Measurements from ENCODE around the gene CLEC1A.

The CLEC1A gene

GRCh38 chr12:10122689-10123088 is 23.9 kb upstream of the CLEC1A start:
- no peak overlapping the region for H2BK120ac ChIP-seq (ENCODE audit: low read depth, low read length)
- no peaks in the 10 kb centered on the region for H3K79me2 ChIP-seq (ENCODE audit: control insufficient read depth, insufficient read depth, low read length)
- H3K23ac ChIP-seq (ENCODE audit: low read length), result no peak overlapping the region
- H3K4me1 ChIP-seq (ENCODE audit: control insufficient read depth, low read depth, low read length), result no peaks in the 10 kb centered on the region
- no peaks in the 10 kb centered on the region for H3K79me1 ChIP-seq (ENCODE audit: low read length)
- no peak overlapping the region for H3K27ac ChIP-seq (ENCODE audit: low read depth, low read length)
- H3K4me3 ChIP-seq (ENCODE audit: low read length), result no peak overlapping the region
- no peak overlapping the region for H3K56ac ChIP-seq (ENCODE audit: low read length)
- H2AK5ac ChIP-seq (ENCODE audit: low read length), result no peak overlapping the region
- H3K36me3 ChIP-seq (ENCODE audit: control insufficient read depth, insufficient read depth, low read length), result no peaks in the 10 kb centered on the region
- H2BK5ac ChIP-seq (ENCODE audit: low read length), result no peak overlapping the region
- no peak for DNase-seq
- no peak overlapping the region for H4K5ac ChIP-seq (ENCODE audit: low read length)
- WGBS (ENCODE audit: extremely low coverage, insufficient coverage, low lambda C conversion rate), result no CpG with 5 or more reads among the region's 4 CpGs
- H2BK15ac ChIP-seq (replicated peaks; ENCODE audit: low read depth), result no peak overlapping the region
- H3K9ac ChIP-seq (ENCODE audit: low read length), result no peak overlapping the region
- no peak overlapping the region for H3K18ac ChIP-seq (ENCODE audit: low read length)
- H3K4me2 ChIP-seq (ENCODE audit: low read length), result no peak overlapping the region
- H3K4ac ChIP-seq (ENCODE audit: low read depth, low read length), result no peak overlapping the region
- H4K8ac ChIP-seq (ENCODE audit: low read depth, low read length), result no peak overlapping the region
- no peaks in the 10 kb centered on the region for H3K27me3 ChIP-seq (ENCODE audit: insufficient read depth, low read length, poor library complexity)

GRCh38 chr12:10121278-10121677 is 22.5 kb upstream of the CLEC1A start:
- DNase-seq, result no peak
- Histone ChIP-seq H3K36me3 (ENCODE audit: control insufficient read depth, insufficient read depth, low read length) (no peaks in the 10 kb centered on the region), H3K9ac (ENCODE audit: low read length) (no peak overlapping the region), H3K4me1 (ENCODE audit: control insufficient read depth, low read depth, low read length) (no peaks in the 10 kb centered on the region), H2AK5ac (ENCODE audit: low read length) (no peak overlapping the region), H3K18ac (ENCODE audit: low read length) (no peak overlapping the region), H2BK15ac (replicated peaks; ENCODE audit: low read depth) (no peak overlapping the region), H3K4me2 (ENCODE audit: low read length) (no peak overlapping the region), H3K23ac (ENCODE audit: low read length) (no peak overlapping the region), H3K4me3 (ENCODE audit: low read length) (no peak overlapping the region), H3K27me3 (ENCODE audit: insufficient read depth, low read length, poor library complexity) (no peaks in the 10 kb centered on the region), H3K79me1 (ENCODE audit: low read length) (no peaks in the 10 kb centered on the region), H3K27ac (ENCODE audit: low read depth, low read length) (no peak overlapping the region), H3K4ac (ENCODE audit: low read depth, low read length) (no peak overlapping the region), H4K5ac (ENCODE audit: low read length) (no peak overlapping the region), H3K79me2 (ENCODE audit: control insufficient read depth, insufficient read depth, low read length) (no peaks in the 10 kb centered on the region), H2BK5ac (ENCODE audit: low read length) (no peak overlapping the region), H2BK120ac (ENCODE audit: low read depth, low read length) (no peak overlapping the region), H3K56ac (ENCODE audit: low read length) (no peak overlapping the region), H4K8ac (ENCODE audit: low read depth, low read length) (no peak overlapping the region)
- WGBS (ENCODE audit: extremely low coverage, insufficient coverage, low lambda C conversion rate), result no CpG with 5 or more reads among the region's 7 CpGs

GRCh38 chr12:10119066-10119465 is 20.3 kb upstream of the CLEC1A start:
- Histone ChIP-seq H3K36me3 (ENCODE audit: control insufficient read depth, insufficient read depth, low read length) (no peaks in the 10 kb centered on the region), H3K4me3 (ENCODE audit: low read length) (no peak overlapping the region), H3K4me2 (ENCODE audit: low read length) (no peak overlapping the region), H2BK5ac (ENCODE audit: low read length) (no peak overlapping the region), H3K4me1 (ENCODE audit: control insufficient read depth, low read depth, low read length) (no peaks in the 10 kb centered on the region), H2AK5ac (ENCODE audit: low read length) (no peak overlapping the region), H3K79me2 (ENCODE audit: control insufficient read depth, insufficient read depth, low read length) (no peaks in the 10 kb centered on the region), H3K9ac (ENCODE audit: low read length) (no peak overlapping the region), H3K18ac (ENCODE audit: low read length) (no peak overlapping the region), H2BK15ac (replicated peaks; ENCODE audit: low read depth) (no peak overlapping the region), H3K23ac (ENCODE audit: low read length) (no peak overlapping the region), H3K27me3 (ENCODE audit: insufficient read depth, low read length, poor library complexity) (no peaks in the 10 kb centered on the region), H3K27ac (ENCODE audit: low read depth, low read length) (no peak overlapping the region), H3K79me1 (ENCODE audit: low read length) (no peaks in the 10 kb centered on the region), H4K8ac (ENCODE audit: low read depth, low read length) (no peak overlapping the region), H3K4ac (ENCODE audit: low read depth, low read length) (no peak overlapping the region), H2BK120ac (ENCODE audit: low read depth, low read length) (no peak overlapping the region), H4K5ac (ENCODE audit: low read length) (no peak overlapping the region), H3K56ac (ENCODE audit: low read length) (no peak overlapping the region)
- WGBS (ENCODE audit: extremely low coverage, insufficient coverage, low lambda C conversion rate), result no CpG with 5 or more reads among the region's 3 CpGs
- no peak for DNase-seq

GRCh38 chr12:10115890-10116289 is 17.1 kb upstream of the CLEC1A start:
- Histone ChIP-seq H3K56ac (ENCODE audit: low read length) (no peak overlapping the region), H3K4ac (ENCODE audit: low read depth, low read length) (no peak overlapping the region), H3K79me1 (ENCODE audit: low read length) (no peaks in the 10 kb centered on the region), H3K4me3 (ENCODE audit: low read length) (no peak overlapping the region), H3K4me1 (ENCODE audit: control insufficient read depth, low read depth, low read length) (no peaks in the 10 kb centered on the region), H2BK15ac (replicated peaks; ENCODE audit: low read depth) (no peak overlapping the region), H3K9ac (ENCODE audit: low read length) (no peak overlapping the region), H3K27ac (ENCODE audit: low read depth, low read length) (no peak overlapping the region), H3K23ac (ENCODE audit: low read length) (no peak overlapping the region), H3K36me3 (ENCODE audit: control insufficient read depth, insufficient read depth, low read length) (no peaks in the 10 kb centered on the region), H4K5ac (ENCODE audit: low read length) (no peak overlapping the region), H2BK120ac (ENCODE audit: low read depth, low read length) (no peak overlapping the region), H2AK5ac (ENCODE audit: low read length) (no peak overlapping the region), H3K79me2 (ENCODE audit: control insufficient read depth, insufficient read depth, low read length) (no peaks in the 10 kb centered on the region), H4K8ac (ENCODE audit: low read depth, low read length) (no peak overlapping the region), H3K27me3 (ENCODE audit: insufficient read depth, low read length, poor library complexity) (no peaks in the 10 kb centered on the region), H3K4me2 (ENCODE audit: low read length) (no peak overlapping the region), H2BK5ac (ENCODE audit: low read length) (no peak overlapping the region), H3K18ac (ENCODE audit: low read length) (no peak overlapping the region)
- DNase-seq, result no peak
- no CpG with 5 or more reads among the region's 7 CpGs for WGBS (ENCODE audit: extremely low coverage, insufficient coverage, low lambda C conversion rate)

- H2AK5ac ChIP-seq (ENCODE audit: low read length), result no peak overlapping the region
- no peaks in the 10 kb centered on the region for H3K36me3 ChIP-seq (ENCODE audit: control insufficient read depth, insufficient read depth, low read length)
- no peak overlapping the region for H4K5ac ChIP-seq (ENCODE audit: low read length)
- H3K4me1 ChIP-seq (ENCODE audit: control insufficient read depth, low read depth, low read length), result no peaks in the 10 kb centered on the region
- H3K18ac ChIP-seq (ENCODE audit: low read length), result no peak overlapping the region
- no peak overlapping the region for H3K27ac ChIP-seq (ENCODE audit: low read depth, low read length)
- no peak overlapping the region for H3K23ac ChIP-seq (ENCODE audit: low read length)
- H3K4ac ChIP-seq (ENCODE audit: low read depth, low read length), result no peak overlapping the region
- DNase-seq, result no peak
- H3K79me2 ChIP-seq (ENCODE audit: control insufficient read depth, insufficient read depth, low read length), result no peaks in the 10 kb centered on the region
- H4K8ac ChIP-seq (ENCODE audit: low read depth, low read length), result no peak overlapping the region
- no peaks in the 10 kb centered on the region for H3K79me1 ChIP-seq (ENCODE audit: low read length)
- no peak overlapping the region for H3K4me3 ChIP-seq (ENCODE audit: low read length)
- no peak overlapping the region for H2BK15ac ChIP-seq (replicated peaks; ENCODE audit: low read depth)
- no CpG with 5 or more reads among the region's 15 CpGs for WGBS (ENCODE audit: extremely low coverage, insufficient coverage, low lambda C conversion rate)
- H2BK120ac ChIP-seq (ENCODE audit: low read depth, low read length), result no peak overlapping the region
- H2BK5ac ChIP-seq (ENCODE audit: low read length), result no peak overlapping the region
- no peaks in the 10 kb centered on the region for H3K27me3 ChIP-seq (ENCODE audit: insufficient read depth, low read length, poor library complexity)
- no peak overlapping the region for H3K9ac ChIP-seq (ENCODE audit: low read length)
- H3K4me2 ChIP-seq (ENCODE audit: low read length), result no peak overlapping the region
- H3K56ac ChIP-seq (ENCODE audit: low read length), result no peak overlapping the region
Observed at GRCh38 chr12:10115311-10115710, 16.5 kb upstream of the CLEC1A start.

GRCh38 chr12:10113920-10114319 is 15.1 kb upstream of the CLEC1A start:
- Histone ChIP-seq H3K56ac (ENCODE audit: low read length) (no peak overlapping the region), H3K9ac (ENCODE audit: low read length) (no peak overlapping the region), H2BK120ac (ENCODE audit: low read depth, low read length) (no peak overlapping the region), H3K18ac (ENCODE audit: low read length) (no peak overlapping the region), H2AK5ac (ENCODE audit: low read length) (no peak overlapping the region), H3K79me1 (ENCODE audit: low read length) (no peaks in the 10 kb centered on the region), H3K4me2 (ENCODE audit: low read length) (no peak overlapping the region), H4K5ac (ENCODE audit: low read length) (no peak overlapping the region), H3K27me3 (ENCODE audit: insufficient read depth, low read length, poor library complexity) (no peaks in the 10 kb centered on the region), H3K79me2 (ENCODE audit: control insufficient read depth, insufficient read depth, low read length) (no peaks in the 10 kb centered on the region), H2BK15ac (replicated peaks; ENCODE audit: low read depth) (no peak overlapping the region), H3K4me3 (ENCODE audit: low read length) (no peak overlapping the region), H3K27ac (ENCODE audit: low read depth, low read length) (no peak overlapping the region), H3K4ac (ENCODE audit: low read depth, low read length) (no peak overlapping the region), H3K36me3 (ENCODE audit: control insufficient read depth, insufficient read depth, low read length) (no peaks in the 10 kb centered on the region), H2BK5ac (ENCODE audit: low read length) (no peak overlapping the region), H4K8ac (ENCODE audit: low read depth, low read length) (no peak overlapping the region), H3K4me1 (ENCODE audit: control insufficient read depth, low read depth, low read length) (no peaks in the 10 kb centered on the region), H3K23ac (ENCODE audit: low read length) (no peak overlapping the region)
- 100% methylated on average over 1 of the region's 1 CpG for WGBS (ENCODE audit: extremely low coverage, insufficient coverage, low lambda C conversion rate)
- DNase-seq, result no peak
